Measurements from ENCODE around the gene OLA1. TPM values are rescaled to one million over a fixed set of nuclear protein-coding genes. Genes with fewer than 3 reads are reported as not detected.

The OLA1 gene
- total RNA-seq, 4 donors from 2014 or later: 75.4 to 111 (median 92.8) TPM

GRCh38 chr2:174059884-174060244 lies 188.5 kb downstream of the OLA1 start:
- no peak overlapping the region for H3K27ac ChIP-seq
- no peak for DNase-seq
- H3K4me3 ChIP-seq: no peak overlapping the region
- in situ Hi-C loops (cut with MboI; ENCODE audit: low sequenced_read_pairs in 4 of 4): loop anchor here in 3 of 4 donors (25.0 kb wide), 1 partner anchor 648 kb away; no protein-coding TSS in a partner anchor
- TF ChIP-seq CTCF (IDR thresholded peaks at IDR 0.05 in 4 of 5, conservative IDR thresholded peaks at IDR 0.05 in 1 of 5) (no peak), POLR2A (IDR thresholded peaks at IDR 0.05) (no peak)
- no peak for ATAC-seq
- intact Hi-C loops (cut with DNase I; ENCODE audit: low total_unique reads): no loop called here
- H3K36me3 ChIP-seq: no peaks in the 10 kb centered on the region
- H3K9me3 ChIP-seq: no peaks in the 10 kb centered on the region
- no peaks in the 10 kb centered on the region for H3K4me1 ChIP-seq
- H3K27me3 ChIP-seq: no peaks in the 10 kb centered on the region

GRCh38 chr2:174059178-174059883 lies 189.0 kb downstream of the OLA1 start:
- no peak overlapping the region for H3K27ac ChIP-seq
- intact Hi-C loops (cut with DNase I; ENCODE audit: low total_unique reads): no loop called here
- H3K27me3 ChIP-seq: no peaks in the 10 kb centered on the region
- no peak overlapping the region for H3K4me3 ChIP-seq
- no peaks in the 10 kb centered on the region for H3K9me3 ChIP-seq
- TF ChIP-seq POLR2A (IDR thresholded peaks at IDR 0.05) (no peak), CTCF (IDR thresholded peaks at IDR 0.05 in 4 of 5, conservative IDR thresholded peaks at IDR 0.05 in 1 of 5) (no peak)
- DNase-seq (no peak), ATAC-seq (no peak)
- no peaks in the 10 kb centered on the region for H3K4me1 ChIP-seq
- no peaks in the 10 kb centered on the region for H3K36me3 ChIP-seq
- in situ Hi-C loops (cut with MboI; ENCODE audit: low sequenced_read_pairs in 4 of 4): loop anchor here in 3 of 4 donors (25.0 kb wide), 1 partner anchor 647 kb away; no protein-coding TSS in a partner anchor

- Histone ChIP-seq H3K27me3 (no peaks in the 10 kb centered on the region), H3K9me3 (no peaks in the 10 kb centered on the region), H3K36me3 (no peaks in the 10 kb centered on the region), H3K4me1 (no peaks in the 10 kb centered on the region), H3K27ac (no peak overlapping the region), H3K4me3 (no peak overlapping the region)
- intact Hi-C loops (cut with DNase I; ENCODE audit: low total_unique reads): no loop called here
- TF ChIP-seq POLR2A (IDR thresholded peaks at IDR 0.05) (no peak), CTCF (IDR thresholded peaks at IDR 0.05 in 4 of 5, conservative IDR thresholded peaks at IDR 0.05 in 1 of 5) (no peak)
- no peak for DNase-seq
- in situ Hi-C loops (cut with MboI; ENCODE audit: low sequenced_read_pairs in 4 of 4): loop anchor here in 3 of 4 donors (25.0 kb wide), 1 partner anchor 646 kb away; no protein-coding TSS in a partner anchor
- ATAC-seq: no peak
Observed at GRCh38 chr2:174058456-174058855, 189.9 kb downstream of the OLA1 start.

GRCh38 chr2:174058026-174058425 lies 190.3 kb downstream of the OLA1 start:
- intact Hi-C loops (cut with DNase I; ENCODE audit: low total_unique reads): no loop called here
- no peaks in the 10 kb centered on the region for H3K36me3 ChIP-seq
- no peak overlapping the region for H3K4me3 ChIP-seq
- in situ Hi-C loops (cut with MboI; ENCODE audit: low sequenced_read_pairs in 4 of 4): loop anchor here in 3 of 4 donors (25.0 kb wide), 1 partner anchor 646 kb away; no protein-coding TSS in a partner anchor
- H3K9me3 ChIP-seq: no peaks in the 10 kb centered on the region
- DNase-seq (no peak), ATAC-seq (no peak)
- no peaks in the 10 kb centered on the region for H3K27me3 ChIP-seq
- H3K4me1 ChIP-seq: no peaks in the 10 kb centered on the region
- TF ChIP-seq CTCF (IDR thresholded peaks at IDR 0.05 in 4 of 5, conservative IDR thresholded peaks at IDR 0.05 in 1 of 5) (no peak), POLR2A (IDR thresholded peaks at IDR 0.05) (no peak)
- no peak overlapping the region for H3K27ac ChIP-seq
